HG03066 (cell line): ENCODE data around the gene DIRAS3.
"Not testable (repeated sequence)": the region's sequence is repeated elsewhere in the genome, so short reads cannot be mapped to it uniquely, and the experiment has no call there.

Experiments used
- ATAC-seq: cut with Tn5 transposase; IDR thresholded peaks from one replicate; pipeline ENCODE4 v1.9.1; 2021; ENCODE audit warnings: low read depth; ENCODE audit not compliant: unreplicated experiment

Gene DIRAS3, protein sequence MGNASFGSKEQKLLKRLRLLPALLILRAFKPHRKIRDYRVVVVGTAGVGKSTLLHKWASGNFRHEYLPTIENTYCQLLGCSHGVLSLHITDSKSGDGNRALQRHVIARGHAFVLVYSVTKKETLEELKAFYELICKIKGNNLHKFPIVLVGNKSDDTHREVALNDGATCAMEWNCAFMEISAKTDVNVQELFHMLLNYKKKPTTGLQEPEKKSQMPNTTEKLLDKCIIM

DNA sequence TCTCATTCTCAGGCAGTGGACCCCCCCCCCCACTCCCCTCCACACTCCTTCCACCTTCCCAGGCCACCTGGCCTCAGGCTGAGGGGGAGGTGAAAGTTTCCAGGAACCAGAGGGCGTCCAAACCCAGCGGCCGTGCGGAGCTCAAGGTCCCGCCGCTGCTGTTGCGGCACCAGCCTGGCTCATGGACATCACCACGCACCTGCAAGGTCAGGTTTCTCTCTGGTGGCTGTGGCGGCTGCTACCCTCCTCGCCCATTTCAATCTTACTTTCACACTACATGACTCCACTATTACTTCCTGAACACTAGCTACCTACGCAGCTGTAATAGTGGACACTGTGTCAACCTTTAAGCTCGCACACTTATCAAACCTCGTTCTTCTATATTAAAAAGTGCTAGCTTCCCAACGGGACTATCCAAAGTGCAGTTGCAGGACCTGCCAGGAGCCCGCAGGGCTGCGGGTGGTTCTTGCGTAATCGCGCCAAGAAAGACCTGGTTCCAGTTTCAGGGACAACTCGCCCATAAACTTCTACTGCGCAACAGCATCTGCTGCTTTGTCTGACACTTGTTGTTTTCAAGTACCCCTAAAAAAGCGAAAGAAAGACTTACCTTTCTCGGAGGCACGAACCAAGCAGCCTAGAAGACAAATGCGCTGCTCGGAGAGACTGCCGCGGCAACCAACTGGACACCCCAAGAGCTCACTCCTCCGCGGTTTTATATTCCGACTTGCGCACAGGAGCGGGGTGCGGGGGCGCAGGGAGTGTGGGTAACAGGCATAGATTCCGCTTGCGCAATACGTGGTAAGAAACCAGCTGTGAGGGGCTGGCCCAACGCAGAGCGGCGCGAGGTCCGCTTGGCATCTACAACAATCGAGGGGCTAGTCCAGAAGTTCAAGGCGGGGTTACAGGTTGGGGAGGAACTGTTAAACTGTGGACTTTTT is at the start of gene DIRAS3:
DIRAS3 (minus strand) TSS at position 687 of the 938 bp plus-strand sequence. CDS start 3,330 bp downstream, outside the sequence.
- ATAC-seq: no peak

DNA sequence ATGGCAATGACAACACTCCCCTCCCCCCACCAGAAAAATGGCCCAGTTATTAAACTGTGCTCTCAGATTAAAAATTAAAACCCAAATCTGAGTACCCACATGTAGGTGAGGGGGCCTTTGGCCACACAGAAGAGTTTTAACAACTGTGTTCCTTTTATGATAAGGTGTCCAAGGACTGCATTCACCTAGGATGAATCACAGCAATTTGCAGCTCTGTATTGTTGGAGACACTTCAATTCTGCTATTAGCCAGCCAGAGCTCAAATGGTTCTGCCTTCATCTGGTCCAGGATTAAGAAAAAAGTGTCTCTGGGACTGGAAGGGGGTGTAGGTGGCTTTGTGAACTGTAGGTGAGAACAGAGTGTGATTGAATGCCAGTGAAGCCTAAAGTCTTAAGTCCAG is 43.3 kb upstream of the DIRAS3 start:
- ATAC-seq: no peak

DNA sequence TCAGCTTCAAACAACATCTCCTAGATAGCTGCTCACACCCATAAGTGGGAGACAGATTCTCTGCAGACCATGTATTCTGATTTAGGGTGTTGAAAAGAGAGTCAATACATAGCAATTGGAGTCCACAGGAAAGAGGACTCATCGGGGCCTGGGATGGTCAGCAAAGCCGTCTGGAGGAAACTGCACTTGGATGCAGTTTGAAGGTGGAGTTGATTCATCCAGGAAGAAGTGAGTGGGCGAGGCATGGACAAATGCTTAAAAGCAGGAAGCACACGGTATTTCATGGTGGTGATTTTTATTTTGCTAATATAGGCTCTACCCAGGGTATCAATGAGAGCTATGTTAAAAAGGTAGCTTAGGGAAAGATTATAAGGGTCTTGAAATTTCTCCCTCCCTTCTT is 36.8 kb upstream of the DIRAS3 start:
- ATAC-seq: no peak

DNA sequence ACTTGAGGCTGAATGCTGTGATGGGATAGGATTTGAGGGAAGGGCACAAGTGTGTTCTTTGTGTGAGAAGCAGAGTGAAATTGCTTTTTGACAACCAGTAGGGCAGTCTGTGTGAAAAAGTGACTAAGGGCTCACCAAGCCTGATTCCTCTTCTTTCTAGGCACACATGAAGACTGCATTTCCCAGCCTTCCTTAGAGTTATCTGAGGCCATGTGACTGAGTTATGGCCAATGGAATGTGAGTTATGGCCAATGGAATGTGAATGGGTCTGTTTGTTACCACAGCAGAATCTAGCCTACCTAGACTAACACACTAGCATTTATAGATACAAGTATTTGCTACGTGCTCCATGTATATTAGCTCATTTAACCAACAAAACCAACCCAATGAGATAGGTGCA is 35.3 kb upstream of the DIRAS3 start:
- ATAC-seq: no peak

DNA sequence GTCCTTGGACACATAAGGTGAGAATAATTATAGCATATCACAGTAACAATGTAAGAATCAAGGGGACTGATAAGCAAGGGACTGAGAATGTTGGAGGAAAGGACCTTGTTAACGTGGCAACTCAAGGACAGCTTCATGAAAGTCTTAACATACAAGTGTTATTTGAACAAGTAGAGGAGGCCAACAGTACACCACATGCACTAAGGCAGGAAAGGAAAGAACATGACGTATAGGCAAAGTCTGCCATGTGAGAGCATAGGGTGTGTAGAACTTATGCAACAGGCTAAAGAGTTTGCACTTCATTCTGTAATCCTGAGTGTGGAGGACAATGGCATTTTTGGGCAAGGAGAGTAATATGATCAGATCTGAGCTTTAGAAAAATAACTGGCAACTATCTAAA is 33.3 kb upstream of the DIRAS3 start:
- no peak for ATAC-seq

DNA sequence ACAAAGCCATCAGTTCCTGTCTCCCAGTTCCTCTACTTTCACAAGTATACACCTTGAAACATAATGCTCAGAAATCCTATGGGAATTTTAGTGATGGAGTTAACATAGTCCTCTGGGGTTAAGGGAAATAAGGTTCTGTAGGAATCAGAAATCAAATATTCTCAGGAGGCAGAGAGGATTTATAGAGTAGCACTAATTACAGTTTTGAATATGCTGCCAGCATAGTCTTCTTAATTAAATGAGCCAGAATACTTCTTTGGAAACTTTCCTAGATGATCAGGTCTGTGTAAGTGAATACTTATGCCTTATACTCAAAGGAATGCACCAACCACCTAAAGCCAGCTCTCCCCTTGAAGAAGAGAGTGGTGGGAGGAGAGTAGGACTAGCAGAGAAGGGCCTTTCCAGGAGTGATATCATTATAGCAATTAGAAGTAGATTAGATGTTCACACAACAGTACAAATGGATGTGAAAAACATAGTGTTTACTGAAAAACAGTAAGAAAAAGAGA is 31.4 kb upstream of the DIRAS3 start:
- ATAC-seq: no peak

DNA sequence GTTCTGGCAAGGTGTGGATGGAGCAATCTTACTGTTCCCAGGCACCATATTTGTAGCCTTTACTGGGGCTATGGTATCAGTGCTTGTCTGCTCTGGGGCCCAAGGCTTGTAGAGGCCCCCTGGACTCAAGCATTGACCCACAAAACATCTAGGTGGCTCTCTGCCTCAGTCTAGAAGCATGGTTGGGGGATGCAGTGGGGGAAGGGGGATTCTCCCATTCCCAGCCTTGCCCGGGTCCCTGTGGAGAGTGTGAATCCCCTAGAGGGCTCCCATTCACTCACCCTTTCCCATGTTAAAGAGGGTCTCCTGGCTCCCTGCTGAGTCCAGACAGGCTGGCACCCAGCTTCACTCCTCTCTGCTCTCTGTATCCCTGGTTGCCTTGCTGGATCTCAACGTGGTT is 28.2 kb upstream of the DIRAS3 start:
- ATAC-seq: no peak

DNA sequence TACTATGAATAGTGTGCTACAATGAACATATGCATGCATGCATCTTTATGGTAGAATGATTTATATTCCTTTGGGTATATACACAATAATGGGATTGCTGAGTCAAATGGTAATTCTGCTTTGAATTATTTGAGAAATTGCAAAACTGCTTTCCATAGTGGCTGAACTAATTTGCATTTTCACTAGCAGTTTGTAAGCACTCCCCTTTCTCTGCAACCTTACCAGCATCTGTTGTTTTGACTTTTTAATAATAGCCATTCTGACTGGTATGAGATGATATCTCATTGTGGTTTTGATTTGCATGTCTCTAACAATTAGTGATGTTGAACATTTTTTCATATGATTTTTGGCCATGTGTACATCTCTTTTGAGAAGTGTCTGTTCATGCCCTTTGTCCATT is 24.0 kb upstream of the DIRAS3 start:
- no peak for ATAC-seq

DNA sequence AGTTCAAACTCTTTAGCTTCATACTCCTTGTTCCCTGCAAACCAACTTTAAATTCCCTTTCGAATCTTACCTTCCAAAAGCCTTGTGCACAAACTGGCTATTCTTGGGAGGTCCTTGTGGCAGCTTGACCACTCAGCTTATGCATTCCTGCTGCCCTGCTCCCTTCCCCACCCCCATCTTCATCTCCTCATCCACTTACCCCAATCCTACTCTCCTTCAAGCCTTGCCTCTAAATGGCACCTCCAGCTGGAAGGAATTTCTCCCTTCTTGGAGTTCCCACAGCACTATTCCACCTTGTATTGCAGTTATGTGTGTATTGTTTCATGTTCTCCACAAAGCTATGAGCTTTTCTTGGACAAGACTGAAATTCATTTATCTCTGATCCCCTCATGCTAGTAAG is 15.3 kb upstream of the DIRAS3 start:
- ATAC-seq: no peak

DNA sequence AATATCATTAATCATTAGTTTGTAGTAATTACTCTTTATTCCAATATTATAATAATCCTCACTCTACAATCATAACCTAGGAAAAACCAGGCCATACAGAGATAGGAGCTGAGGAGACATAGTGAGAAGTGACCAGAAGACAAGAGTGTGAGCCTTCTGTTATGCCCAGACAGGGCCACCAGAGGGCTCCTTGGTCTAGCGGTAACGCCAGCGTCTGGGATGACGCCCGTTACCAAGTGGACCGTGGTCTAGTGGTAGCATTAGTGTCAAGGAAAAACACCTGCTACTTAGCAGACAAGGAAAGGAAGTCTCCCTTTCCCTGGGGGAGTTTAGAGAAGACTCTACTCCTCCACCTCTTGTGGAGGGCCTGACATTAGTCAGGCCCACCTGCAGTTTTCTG is 7.6 kb upstream of the DIRAS3 start:
- ATAC-seq: not testable (repeated sequence)

DNA sequence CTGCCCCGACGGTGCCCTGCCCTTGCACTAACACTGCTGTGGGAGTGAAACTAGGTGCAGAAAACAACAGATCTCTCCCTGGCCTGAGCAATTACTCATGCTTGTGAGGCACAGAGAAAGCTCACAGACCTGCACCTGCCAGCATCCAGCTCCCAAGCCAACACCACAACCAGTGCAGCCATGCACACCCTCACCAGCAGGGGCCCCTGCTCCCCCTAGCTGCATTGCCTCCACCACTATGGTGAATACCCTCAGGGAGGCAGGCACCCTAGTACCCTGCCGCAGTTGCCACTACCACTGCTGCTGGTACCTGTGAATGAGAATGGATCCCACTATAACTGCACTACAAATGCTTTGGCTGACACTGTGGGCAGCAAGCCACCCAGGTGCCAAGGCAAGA is 7.1 kb upstream of the DIRAS3 start:
- ATAC-seq: no peak

DNA sequence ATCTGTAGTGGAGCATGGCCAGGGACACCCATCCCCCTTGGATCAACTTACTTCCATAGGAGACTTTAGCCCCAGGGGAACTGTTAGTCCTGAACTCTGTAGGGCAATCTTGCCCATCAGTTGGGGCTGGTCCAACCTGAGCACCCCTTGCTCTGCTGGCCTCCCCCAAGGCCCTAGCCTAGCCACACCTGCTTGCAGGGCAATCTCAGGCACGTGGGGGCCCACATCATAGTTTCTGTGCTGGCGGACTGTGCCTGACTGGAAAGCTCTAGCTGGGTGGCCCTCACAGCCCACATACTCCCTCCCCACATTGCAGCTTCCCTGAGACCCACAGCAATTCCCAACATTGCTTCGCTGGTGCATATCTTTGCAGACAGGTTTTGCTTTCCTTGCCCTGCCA is 6.6 kb upstream of the DIRAS3 start:
- ATAC-seq: no peak

DNA sequence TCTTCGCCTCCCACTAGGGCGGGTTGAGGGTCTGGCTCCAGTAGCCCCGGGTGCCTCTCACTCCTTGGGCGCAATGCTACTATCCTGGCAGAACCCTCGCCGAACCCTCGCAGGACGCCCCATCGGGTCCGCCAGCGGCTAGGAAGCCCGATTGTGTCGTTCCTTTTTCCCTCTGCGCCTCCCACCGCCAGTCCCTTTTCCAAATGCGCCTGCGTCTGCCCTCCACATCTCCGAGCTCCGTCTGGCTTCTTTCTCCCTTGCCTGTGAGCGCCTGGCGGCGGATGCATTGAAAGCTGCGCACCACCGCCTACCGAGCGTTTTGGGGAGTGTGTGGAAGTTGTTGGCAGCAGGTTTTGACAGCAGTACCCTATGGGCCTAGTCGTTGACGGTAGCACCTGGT is 1.0 kb upstream of the DIRAS3 start:
- no peak for ATAC-seq

DNA sequence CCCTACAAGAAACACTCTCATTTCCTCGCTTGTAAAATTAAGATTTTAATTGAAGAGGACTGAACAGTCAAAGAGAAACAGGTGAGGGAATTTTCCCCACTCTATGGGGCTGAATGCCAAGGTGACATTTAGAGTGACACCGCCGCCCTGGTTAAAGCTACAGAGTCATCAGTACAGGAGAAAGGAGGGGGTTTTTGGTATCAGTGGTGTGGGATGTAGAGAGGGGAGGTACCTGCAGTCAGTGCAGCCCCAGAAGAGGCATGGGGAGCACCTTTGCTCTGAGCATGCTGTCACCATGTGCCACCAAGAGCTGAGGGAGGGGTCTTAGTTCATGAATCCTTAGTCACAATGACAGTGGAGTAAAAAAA is 2.8 kb downstream of the DIRAS3 start:
- no peak for ATAC-seq

DNA sequence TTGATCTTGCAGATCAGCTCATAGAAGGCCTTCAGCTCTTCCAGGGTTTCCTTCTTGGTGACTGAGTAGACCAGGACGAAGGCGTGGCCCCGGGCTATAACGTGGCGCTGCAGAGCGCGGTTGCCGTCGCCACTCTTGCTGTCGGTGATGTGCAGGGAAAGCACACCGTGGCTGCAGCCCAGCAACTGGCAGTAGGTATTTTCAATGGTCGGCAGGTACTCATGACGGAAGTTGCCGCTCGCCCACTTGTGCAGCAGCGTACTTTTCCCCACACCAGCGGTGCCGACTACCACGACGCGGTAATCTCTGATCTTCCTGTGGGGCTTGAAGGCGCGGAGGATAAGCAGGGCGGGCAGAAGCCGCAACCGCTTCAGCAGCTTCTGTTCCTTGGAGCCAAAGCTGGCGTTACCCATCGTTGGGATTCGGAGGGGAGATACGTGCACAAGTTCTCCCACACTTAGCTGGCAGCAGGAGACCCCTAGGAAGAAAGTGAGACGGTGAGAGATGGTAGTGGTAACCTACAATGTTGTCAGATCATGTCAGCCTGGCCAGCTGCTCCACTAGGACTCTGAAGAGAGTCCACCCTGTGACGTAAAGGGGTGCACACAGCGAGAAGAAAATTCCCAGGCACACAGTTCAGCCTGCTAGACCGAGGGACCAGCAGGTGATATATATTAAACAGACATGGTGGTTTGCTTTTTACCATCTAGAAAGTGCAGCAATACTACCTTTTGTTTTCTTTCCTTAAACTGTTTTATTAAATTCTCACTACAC is 3.4 kb downstream of the DIRAS3 start:
- ATAC-seq: no peak

DNA sequence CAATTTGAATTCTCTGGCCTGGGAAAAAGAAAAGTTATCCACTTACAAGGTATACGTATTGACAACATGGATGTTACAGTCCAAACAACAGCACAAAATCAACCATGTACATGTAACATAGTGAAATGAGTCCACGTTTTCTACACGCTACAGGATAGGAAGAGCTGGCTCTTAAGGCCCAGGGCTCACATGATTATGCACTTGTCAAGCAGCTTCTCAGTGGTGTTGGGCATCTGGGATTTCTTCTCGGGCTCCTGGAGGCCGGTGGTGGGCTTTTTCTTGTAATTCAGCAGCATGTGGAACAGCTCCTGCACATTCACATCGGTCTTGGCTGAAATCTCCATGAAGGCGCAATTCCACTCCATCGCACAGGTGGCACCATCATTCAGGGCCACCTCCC is 4.0 kb downstream of the DIRAS3 start:
- ATAC-seq: no peak

DNA sequence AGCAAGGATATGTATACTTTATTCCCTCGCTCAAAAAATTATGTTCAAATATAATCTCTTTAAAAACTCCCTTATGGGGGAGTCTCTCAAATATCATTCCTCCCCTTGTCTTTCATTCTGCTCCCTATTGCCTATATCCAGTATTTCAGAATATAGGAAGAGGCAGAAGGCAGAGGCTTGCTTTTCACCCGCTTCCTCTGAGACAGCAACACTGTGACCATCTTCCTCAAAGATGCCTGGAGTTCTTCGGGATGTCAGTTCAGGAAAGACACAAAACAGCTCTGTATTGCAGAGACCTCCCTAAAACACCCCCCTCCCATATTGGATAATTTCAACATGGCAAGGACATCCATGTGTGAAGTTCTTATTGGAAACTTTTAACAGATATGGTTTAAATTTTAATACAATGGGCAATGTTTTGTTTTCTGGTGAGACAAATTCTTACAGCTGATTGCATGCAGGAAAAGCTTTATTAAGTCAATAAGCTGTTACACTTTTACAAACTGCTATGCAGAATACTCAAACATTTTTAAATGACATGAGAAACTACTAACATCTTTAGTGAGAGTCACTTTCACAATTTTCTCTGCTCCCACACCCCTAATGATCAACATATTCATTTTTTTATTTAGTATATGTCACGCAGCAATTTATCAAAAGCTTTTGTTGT is 4.8 kb downstream of the DIRAS3 start:
- ATAC-seq: no peak

DNA sequence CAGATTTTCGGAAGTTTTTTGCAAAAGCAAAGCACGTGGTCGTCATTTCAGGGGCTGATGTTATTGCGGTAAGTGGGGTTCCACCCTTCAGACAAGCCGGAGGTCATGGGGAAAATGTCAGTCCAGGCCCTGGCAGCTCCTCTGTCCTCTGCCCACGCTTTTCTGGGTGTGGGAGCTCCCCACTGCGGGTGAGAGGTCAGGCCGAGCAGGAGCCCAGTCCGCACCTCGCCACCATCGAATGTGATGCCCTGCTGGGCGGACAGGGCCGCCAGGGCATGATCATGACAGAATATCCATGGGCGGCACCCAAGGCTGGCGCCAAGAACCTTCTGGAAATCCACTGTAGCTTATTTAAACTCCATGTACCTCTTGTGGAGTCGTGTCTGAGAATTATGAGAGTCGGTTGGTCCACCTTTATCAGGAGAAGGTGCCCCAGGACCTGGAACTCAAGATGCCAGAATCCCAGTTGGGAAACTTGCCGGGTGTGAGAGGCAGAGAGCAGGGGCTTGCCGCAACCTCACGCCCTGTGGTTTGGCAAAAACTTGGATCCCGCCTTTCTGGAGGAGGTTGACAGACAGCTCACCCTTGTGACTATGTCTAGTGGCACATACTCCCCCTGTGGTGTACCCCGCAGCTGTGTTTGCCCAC is 6.9 kb downstream of the DIRAS3 start:
- ATAC-seq: no peak

DNA sequence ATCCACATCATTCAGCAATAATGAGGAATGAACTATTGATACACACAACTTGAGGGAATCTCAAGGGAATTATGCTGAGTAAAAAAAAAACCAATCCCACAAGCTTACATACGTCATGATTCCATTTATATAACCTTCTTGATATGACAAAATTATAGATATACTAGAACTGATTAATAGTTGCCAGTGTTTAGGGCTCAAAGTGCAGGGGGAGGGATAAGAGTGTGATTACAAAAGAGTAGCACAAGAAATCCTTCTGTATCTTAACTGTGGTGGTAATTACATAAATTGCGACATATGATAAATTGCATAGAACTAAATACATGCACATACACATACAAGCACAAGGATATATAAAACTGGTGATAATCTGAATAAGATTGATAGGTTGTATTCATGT is 13.5 kb downstream of the DIRAS3 start:
- no peak for ATAC-seq

DNA sequence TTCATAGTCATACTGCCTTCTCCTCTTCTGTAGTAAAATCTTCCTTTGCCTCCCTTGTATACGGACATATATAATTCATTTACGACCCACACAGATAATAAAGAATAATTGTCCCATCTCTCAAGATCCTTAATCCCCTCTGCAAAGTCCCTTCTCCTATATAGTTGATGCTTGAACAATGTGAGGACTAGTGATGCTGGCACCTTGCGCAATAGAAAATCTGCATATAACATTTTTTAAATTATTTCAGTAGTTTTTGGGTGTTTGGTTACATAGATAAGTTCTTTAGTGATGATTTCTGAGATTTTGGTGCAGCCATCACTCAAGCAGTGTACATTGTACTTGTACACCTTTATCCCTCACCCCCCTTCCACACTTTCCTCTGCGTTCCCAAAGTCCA is 21.0 kb downstream of the DIRAS3 start:
- ATAC-seq: no peak
